Lower leg skin (tissue), 3 donors: Measurements from ENCODE around the gene KCNG4.

Experiments used
- CTCF ChIP-seq, 3 donors: fragments of 450-650 bp; IDR thresholded peaks; one replicate each; pipeline ENCODE4 v1.5.1; 2016; ENCODE audit warnings: antibody characterized with exemption in 3 of 3, mild to moderate bottlenecking in 3 of 3, moderate library complexity in 2 of 3
- POLR2A ChIP-seq, 2 donors: fragments of 450-650 bp; IDR thresholded peaks; one replicate each; pipeline ENCODE4 v1.6.1; 2016 to 2017; ENCODE audit warnings: antibody characterized with exemption in 2 of 2, mild to moderate bottlenecking in 1 of 2, moderate library complexity in 1 of 2

GRCh38 chr16:84223456-84223855, 16.4 kb downstream of the KCNG4 start:
- no peak for TF ChIP-seq POLR2A (IDR thresholded peaks at IDR 0.05)
- no peak for TF ChIP-seq CTCF (IDR thresholded peaks at IDR 0.05)
